ENCODE data around the gene FTCD.

The FTCD gene

DNA sequence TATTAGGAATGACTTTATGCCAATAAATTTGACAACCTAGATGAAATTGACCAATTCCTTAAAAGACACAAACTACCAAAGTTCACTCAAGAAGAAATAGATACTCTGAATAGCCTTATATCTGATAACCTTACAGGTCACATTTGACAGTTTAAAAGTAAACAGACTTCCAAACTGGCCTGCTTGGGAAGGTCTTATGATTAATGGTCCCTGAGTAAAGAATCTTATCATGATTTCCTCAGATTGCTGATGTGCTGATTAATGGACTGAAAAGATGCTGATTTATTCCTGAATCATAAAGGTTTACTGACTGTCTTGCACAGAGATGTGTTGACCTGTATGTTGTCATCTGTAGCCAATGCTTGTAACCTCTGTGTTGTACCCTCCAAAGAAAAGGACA lies 9.7 kb upstream of the FTCD start:
- TF ChIP-seq TAF1 (IDR thresholded peaks at IDR 0.05; ENCODE audit: borderline replicate concordance, insufficient read depth, low read length) (no peak), POLR2AphosphoS5 (IDR thresholded peaks at IDR 0.05; ENCODE audit: low read depth, low read length) (no peak), SIN3A (IDR thresholded peaks at IDR 0.05; ENCODE audit: borderline replicate concordance, insufficient read depth, low read length) (no peak)
- TF ChIP-seq, protein P1, sequence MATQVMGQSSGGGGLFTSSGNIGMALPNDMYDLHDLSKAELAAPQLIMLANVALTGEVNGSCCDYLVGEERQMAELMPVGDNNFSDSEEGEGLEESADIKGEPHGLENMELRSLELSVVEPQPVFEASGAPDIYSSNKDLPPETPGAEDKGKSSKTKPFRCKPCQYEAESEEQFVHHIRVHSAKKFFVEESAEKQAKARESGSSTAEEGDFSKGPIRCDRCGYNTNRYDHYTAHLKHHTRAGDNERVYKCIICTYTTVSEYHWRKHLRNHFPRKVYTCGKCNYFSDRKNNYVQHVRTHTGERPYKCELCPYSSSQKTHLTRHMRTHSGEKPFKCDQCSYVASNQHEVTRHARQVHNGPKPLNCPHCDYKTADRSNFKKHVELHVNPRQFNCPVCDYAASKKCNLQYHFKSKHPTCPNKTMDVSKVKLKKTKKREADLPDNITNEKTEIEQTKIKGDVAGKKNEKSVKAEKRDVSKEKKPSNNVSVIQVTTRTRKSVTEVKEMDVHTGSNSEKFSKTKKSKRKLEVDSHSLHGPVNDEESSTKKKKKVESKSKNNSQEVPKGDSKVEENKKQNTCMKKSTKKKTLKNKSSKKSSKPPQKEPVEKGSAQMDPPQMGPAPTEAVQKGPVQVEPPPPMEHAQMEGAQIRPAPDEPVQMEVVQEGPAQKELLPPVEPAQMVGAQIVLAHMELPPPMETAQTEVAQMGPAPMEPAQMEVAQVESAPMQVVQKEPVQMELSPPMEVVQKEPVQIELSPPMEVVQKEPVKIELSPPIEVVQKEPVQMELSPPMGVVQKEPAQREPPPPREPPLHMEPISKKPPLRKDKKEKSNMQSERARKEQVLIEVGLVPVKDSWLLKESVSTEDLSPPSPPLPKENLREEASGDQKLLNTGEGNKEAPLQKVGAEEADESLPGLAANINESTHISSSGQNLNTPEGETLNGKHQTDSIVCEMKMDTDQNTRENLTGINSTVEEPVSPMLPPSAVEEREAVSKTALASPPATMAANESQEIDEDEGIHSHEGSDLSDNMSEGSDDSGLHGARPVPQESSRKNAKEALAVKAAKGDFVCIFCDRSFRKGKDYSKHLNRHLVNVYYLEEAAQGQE (IDR thresholded peaks at IDR 0.05; ENCODE audit: insufficient read depth in 1 of 2, low read depth in 2 of 2, low read length in 2 of 2) = no peak

DNA sequence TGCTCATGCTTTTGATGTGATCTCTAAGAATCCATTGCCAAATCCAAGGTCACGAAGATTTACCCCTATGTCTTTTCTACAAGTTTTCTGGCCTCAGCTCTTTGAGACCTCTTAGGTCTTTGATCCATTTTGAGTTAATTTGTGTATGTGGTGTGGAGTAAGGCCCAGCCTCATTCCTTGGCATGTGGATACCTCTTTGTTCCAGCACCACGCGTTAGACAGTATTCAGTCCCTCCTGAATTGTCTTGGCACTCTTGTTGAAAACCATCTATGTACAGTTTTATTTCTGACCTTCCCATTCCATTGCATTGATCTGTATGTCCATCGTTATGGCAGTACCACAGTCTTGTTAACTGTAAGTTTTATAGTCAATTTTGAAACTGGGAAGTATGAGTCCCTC lies 8.0 kb upstream of the FTCD start:
- TF ChIP-seq, protein P1 (IDR thresholded peaks at IDR 0.05; ENCODE audit: insufficient read depth in 1 of 2, low read depth in 2 of 2, low read length in 2 of 2) = no peak
- no peak for TF ChIP-seq POLR2AphosphoS5 (IDR thresholded peaks at IDR 0.05; ENCODE audit: low read depth, low read length)
- no peak for TF ChIP-seq TAF1 (IDR thresholded peaks at IDR 0.05; ENCODE audit: borderline replicate concordance, insufficient read depth, low read length)
- TF ChIP-seq FOXP2 (optimal IDR thresholded peaks at IDR 0.05; ENCODE audit: borderline replicate concordance, extremely low read depth, extremely low read length, insufficient read depth) = no peak
- TF ChIP-seq SIN3A (IDR thresholded peaks at IDR 0.05; ENCODE audit: borderline replicate concordance, insufficient read depth, low read length) = no peak

DNA sequence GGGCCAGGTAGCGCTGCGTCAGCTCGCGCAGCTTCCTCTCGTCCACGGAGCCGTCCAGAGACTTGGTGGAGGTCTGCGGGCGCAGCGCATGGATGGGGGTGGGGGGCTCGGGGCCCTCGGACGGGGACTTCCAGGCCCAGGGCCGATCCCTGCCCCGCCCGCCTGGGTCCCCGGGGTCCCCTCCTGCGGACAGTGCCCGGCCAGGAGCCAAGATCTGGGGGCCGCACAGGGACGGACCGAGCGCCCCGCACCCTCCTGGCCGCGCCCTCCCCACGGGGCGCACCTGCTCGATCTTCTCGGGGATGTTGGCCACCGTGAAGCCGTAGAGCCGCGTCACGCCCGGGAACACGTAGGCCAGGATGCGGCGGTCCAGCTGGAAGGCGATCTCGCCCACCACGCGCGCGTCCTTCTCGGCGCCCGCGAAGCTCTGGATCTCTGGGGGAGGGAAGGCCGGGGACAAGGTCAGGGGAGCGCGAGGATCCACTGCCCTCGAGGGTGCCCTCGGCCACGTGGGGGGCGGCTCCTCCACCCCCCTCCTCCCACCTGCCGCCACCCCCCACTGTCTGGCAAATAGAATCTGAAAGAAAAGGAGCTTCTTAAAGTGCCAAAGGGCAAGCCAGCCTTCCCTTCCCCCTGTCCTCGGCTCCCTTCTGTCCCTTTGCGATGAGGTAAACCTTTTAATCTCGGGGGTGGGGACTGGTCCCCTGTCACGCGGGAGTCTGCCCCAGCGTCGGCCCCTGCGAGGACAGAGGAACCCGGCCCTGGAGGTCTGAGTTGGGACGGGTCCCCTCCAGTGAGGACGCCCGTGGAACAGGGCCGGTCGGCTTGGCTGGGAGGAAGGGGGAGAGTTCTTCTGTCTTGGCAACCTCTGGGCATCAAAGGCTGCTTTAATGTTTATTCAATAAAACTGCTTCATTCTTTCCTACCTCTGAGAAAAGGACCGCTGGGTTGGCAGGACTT lies 6.5 kb upstream of the FTCD start:
- TF ChIP-seq SIN3A (IDR thresholded peaks at IDR 0.05; ENCODE audit: borderline replicate concordance, insufficient read depth, low read length) = no peak
- TF ChIP-seq, protein P1 (IDR thresholded peaks at IDR 0.05; ENCODE audit: insufficient read depth in 1 of 2, low read depth in 2 of 2, low read length in 2 of 2) = no peak
- TF ChIP-seq POLR2AphosphoS5 (IDR thresholded peaks at IDR 0.05; ENCODE audit: low read depth, low read length) = no peak
- no peak for TF ChIP-seq FOXP2 (optimal IDR thresholded peaks at IDR 0.05; ENCODE audit: borderline replicate concordance, extremely low read depth, extremely low read length, insufficient read depth)
- no peak for TF ChIP-seq TAF1 (IDR thresholded peaks at IDR 0.05; ENCODE audit: borderline replicate concordance, insufficient read depth, low read length)

DNA sequence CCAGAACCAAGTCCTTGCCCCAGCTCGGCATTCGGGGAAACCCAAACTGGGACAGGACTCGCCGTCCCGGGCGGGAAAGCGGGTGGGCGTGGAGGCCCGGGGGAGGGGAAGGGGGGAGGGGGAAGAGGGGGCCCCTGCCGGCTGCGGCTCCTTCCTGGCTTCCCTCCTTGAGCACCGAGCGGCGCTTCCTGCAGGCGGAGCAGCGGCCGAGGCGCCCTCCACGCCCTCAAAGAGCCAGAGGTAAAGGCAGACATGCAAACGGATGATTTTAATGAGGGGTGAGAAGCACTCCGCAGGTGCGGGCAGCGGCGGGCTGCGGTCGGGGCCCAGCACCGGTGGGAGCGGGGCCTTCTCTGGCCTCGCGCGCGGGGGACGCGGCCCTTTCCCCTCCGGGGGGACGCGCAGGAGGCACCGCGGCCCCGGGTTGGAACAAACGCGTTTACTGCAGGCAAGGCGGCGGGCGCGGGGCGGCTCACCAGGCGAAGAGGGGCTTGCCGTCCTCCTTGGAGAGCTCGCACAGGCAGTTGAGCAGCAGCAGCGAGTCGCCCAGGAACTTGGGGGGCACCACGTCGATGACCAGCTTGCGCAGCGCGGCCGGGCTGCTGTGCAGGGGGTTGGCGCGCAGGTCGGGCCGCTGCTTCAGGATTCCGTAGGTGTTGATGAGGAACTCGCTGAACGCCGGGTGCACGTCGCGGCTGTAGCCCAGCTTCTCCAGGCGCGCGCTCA lies 5.7 kb upstream of the FTCD start:
- TF ChIP-seq SIN3A (IDR thresholded peaks at IDR 0.05; ENCODE audit: borderline replicate concordance, insufficient read depth, low read length) (no peak), FOXP2 (optimal IDR thresholded peaks at IDR 0.05; ENCODE audit: borderline replicate concordance, extremely low read depth, extremely low read length, insufficient read depth) (no peak), POLR2AphosphoS5 (IDR thresholded peaks at IDR 0.05; ENCODE audit: low read depth, low read length) (no peak), TAF1 (IDR thresholded peaks at IDR 0.05; ENCODE audit: borderline replicate concordance, insufficient read depth, low read length) (no peak)
- TF ChIP-seq, protein P1 (IDR thresholded peaks at IDR 0.05; ENCODE audit: insufficient read depth in 1 of 2, low read depth in 2 of 2, low read length in 2 of 2) = no peak

Measured in PFSK-1 (cell line).